Large intestine (tissue), 3 donors: Measurements from ENCODE around the gene CELA3A. TPM values are rescaled to one million over a fixed set of nuclear protein-coding genes. Genes with fewer than 3 reads are reported as not detected.
"Not testable (repeated sequence)": the region's sequence is repeated elsewhere in the genome, so short reads cannot be mapped to it uniquely, and the experiment has no call there.

Source experiments
- DNase-seq, 2 donors: peaks; one replicate each; pipeline versions ENCODE4 v3.0.0 to v3.0.0-alpha.2; 2013
- H3K27ac ChIP-seq: one replicate; pipeline ENCODE4 v1.5.1; 2013; ENCODE audit warnings: low read length
- H3K27me3 ChIP-seq: 2 replicates; pipeline ENCODE4 v1.6.1; 2013; ENCODE audit warnings: low read length; ENCODE audit not compliant: control insufficient read depth, insufficient read depth
- H3K36me3 ChIP-seq: 2 replicates; pipeline ENCODE4 v1.6.1; 2013; ENCODE audit warnings: low read length; ENCODE audit not compliant: control insufficient read depth, insufficient read depth
- H3K4me1 ChIP-seq: one replicate; pipeline ENCODE4 v1.6.1; 2013; ENCODE audit warnings: low read length; ENCODE audit not compliant: control insufficient read depth, insufficient read depth
- H3K4me3 ChIP-seq: one replicate; pipeline ENCODE4 v1.5.1; 2013; ENCODE audit warnings: low read length
- H3K9me3 ChIP-seq: one replicate; pipeline ENCODE4 v1.6.1; 2013; ENCODE audit warnings: mild to moderate bottlenecking, low read depth, low read length, moderate library complexity; ENCODE audit not compliant: control insufficient read depth
- WGBS: methylation state at CpG from one replicate; pipeline ENCODE4 v1.1.5; 2013; ENCODE audit warnings: low lambda C conversion rate; ENCODE audit not compliant: insufficient coverage; 5-methylcytosine and 5-hydroxymethylcytosine counted together
- polyA plus RNA-seq: library from polyadenylated mRNA; unstranded; fragments of 120-200 nt; gene quantifications from one replicate; pipeline ENCODE4 v1.2.1, GENCODE V29; 2013

The CELA3A gene
- polyA plus RNA-seq, 1 donor = 0.25 TPM

DNA sequence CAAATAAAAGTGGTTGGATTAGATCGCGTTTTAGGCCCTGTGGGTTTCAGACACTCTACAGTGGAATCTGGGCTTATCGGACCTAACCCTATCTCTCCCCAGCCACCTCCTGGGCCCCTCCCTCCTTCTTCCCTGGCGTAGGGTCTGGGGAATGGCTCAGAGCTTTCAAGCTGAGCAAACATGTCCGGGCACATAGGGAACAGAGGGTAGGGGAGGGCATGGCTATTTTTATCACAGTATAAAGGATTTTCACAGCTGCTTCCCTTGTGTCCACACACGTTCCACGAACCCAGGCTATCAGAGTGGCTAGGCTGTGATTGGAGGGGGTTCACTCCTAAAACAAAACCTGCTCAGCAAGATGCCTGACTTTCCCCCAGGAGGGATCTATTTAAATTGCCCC, 1.8 kb upstream of the CELA3A start:
- not testable (repeated sequence) for H3K4me1 ChIP-seq, DNase-seq, H3K9me3 ChIP-seq, H3K36me3 ChIP-seq, H3K27ac ChIP-seq, H3K4me3 ChIP-seq, H3K27me3 ChIP-seq
- WGBS = no CpG with 5 or more reads among the region's 7 CpGs

DNA sequence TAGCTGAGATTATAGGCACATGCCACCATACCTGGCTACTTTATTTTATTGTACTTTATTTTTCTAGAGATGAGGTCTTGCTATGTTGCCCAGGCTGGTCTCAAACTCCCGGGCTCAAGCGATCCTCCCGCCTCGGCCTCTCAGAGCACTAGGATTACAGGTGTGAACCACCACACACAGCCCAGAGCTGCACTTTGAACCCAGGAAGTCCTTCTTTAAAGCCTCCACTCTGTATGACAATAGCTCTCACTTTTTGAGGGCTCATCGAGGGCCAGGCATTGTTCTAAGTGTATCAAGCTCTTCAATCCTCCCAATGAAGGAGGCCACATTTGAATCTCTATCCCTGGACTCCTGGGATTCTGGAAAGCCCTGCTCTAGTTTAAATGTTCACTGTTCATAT, 1.0 kb downstream of the CELA3A start:
- not testable (repeated sequence) for H3K4me1 ChIP-seq, H3K9me3 ChIP-seq, H3K36me3 ChIP-seq, H3K4me3 ChIP-seq, DNase-seq, H3K27me3 ChIP-seq, H3K27ac ChIP-seq
- no CpG with 5 or more reads among the region's 5 CpGs for WGBS

DNA sequence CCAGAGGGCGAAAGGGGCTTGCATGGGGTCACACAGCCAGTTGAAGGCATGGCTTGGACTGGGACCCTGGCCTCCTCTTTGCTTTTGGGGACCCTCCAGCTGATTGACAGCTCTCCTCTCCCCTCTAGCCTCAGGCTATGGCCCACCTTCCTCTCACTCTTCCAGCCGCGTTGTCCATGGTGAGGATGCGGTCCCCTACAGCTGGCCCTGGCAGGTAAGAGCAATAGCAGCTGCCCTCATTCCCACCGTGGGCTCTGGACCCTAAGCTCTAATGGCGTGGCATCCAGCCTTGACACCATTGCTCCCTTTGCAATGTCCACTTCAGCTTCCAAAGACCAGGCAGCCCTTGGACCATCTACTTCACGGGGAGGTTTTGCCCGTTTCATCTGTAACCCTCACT, 1.4 kb downstream of the CELA3A start:
- WGBS = no CpG with 5 or more reads among the region's 8 CpGs
- H3K4me3 ChIP-seq = not testable (repeated sequence)

DNA sequence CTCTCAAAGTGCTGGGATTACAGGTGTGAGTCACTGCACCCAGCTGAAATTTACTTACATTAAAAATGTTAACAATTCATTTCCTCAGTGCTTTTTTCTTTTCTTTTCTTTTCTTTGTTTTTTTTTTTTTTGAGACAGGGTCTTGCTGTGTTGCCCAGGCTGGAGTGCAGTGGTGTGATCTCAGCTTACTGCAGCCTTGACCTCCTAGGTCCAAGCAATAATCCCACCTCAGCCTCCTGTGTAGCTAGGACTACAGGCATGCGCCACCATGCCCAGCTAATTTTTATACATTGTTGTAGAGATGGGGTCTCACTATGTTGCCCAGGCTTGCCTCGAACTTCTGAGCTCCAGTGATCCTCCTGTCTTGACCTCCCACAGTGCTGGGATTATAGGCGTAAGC, 2.5 kb downstream of the CELA3A start:
- no CpG with 5 or more reads among the region's 3 CpGs for WGBS
- not testable (repeated sequence) for H3K4me3 ChIP-seq, H3K27me3 ChIP-seq, DNase-seq, H3K27ac ChIP-seq, H3K36me3 ChIP-seq, H3K9me3 ChIP-seq, H3K4me1 ChIP-seq

More for the DNA sequence above, 1.4 kb downstream of the CELA3A start:
- not testable (repeated sequence) for H3K4me1 ChIP-seq, H3K27ac ChIP-seq, H3K36me3 ChIP-seq, H3K27me3 ChIP-seq, DNase-seq, H3K9me3 ChIP-seq

DNA sequence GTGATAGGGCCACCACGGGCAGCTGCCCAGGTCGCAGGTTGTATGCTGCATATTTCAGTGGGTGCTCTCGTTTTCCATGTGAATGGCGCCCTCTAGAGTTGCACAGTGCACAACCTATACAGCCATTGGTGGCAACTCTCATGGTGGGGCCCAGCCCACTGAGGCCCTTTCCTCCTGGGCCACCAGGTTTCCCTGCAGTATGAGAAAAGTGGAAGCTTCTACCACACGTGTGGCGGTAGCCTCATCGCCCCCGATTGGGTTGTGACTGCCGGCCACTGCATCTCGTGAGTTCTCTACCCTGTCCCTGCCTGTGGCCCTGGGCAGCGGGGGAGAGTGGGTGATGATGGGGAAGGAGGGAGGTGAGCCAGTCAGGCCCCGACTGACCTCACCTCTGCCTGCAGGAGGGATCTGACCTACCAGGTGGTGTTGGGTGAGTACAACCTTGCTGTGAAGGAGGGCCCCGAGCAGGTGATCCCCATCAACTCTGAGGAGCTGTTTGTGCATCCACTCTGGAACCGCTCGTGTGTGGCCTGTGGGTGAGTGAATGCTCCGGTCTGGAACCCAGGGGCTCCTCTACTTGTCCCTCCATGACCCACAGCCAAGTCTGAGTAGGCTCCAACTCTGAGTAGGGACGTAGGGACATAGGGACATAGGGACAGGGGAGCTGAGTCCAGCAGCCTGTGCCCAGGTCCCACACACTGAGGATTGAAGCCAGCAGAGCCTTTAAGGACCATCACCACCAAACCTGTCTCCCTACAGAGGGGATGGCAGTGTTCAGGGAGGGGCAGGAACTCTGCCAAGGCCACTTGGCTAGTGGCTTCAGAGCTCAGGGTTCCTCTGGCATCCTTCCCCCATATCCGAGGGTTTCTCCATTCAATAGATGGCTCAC, 4.0 kb downstream of the CELA3A start:
- H3K36me3 ChIP-seq, H3K27me3 ChIP-seq, H3K27ac ChIP-seq, H3K9me3 ChIP-seq, H3K4me3 ChIP-seq, H3K4me1 ChIP-seq, DNase-seq: not testable (repeated sequence)
- WGBS = no CpG with 5 or more reads among the region's 18 CpGs

GRCh38 chr1:22006736-22007135, 5.3 kb downstream of the CELA3A start:
- H3K4me3 ChIP-seq, H3K27me3 ChIP-seq, DNase-seq, H3K27ac ChIP-seq, H3K4me1 ChIP-seq, H3K36me3 ChIP-seq, H3K9me3 ChIP-seq: not testable (repeated sequence)
- WGBS = no CpG with 5 or more reads among the region's 13 CpGs

- not testable (repeated sequence) for H3K4me3 ChIP-seq, H3K4me1 ChIP-seq, H3K36me3 ChIP-seq, DNase-seq, H3K27me3 ChIP-seq, H3K9me3 ChIP-seq, H3K27ac ChIP-seq
- no CpG with 5 or more reads among the region's 10 CpGs for WGBS
These were observed 5.8 kb downstream of the CELA3A start for GRCh38 chr1:22007262-22007661.

DNA sequence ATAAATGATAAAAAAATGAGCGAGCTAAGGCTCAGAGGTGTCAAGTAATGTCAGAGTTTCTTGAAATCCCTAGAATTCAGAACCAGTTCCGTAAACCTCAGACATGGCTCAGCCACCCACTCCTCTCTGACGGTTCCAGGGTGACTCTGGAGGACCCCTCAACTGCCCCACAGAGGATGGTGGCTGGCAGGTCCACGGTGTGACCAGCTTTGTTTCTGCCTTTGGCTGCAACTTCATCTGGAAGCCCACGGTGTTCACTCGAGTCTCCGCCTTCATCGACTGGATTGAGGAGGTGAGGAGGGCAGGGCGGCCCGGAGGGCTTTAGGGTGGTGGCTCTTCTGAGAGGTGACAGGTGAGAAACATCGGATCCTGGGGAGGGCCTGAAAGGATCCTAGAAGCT, 8.1 kb downstream of the CELA3A start:
- H3K36me3 ChIP-seq, H3K9me3 ChIP-seq, H3K27ac ChIP-seq, H3K4me1 ChIP-seq, H3K4me3 ChIP-seq, DNase-seq, H3K27me3 ChIP-seq: not testable (repeated sequence)
- WGBS = 100% methylated on average over 1 of the region's 11 CpGs

DNA sequence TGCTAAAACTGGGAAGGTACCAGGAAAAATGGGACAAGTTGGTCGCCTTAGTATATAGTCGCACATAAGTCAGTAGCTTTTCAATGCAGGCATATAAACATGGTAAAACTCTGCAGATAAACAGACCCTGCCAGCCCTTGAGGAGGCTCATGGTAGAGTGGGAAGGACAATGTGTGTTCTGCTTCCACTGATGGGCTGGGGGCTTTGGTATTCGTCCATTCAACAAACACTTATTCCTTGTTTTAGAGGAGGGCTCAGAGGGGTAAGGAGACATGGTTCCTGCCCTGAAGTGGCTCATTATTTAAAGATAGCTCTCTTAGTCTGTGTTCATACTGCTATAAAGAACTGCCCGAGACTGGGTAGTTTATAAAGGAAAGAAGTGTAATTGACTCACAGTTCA, 11.3 kb downstream of the CELA3A start:
- WGBS = no CpG with 5 or more reads among the region's 4 CpGs
- not testable (repeated sequence) for H3K27me3 ChIP-seq, H3K36me3 ChIP-seq, H3K4me3 ChIP-seq, H3K27ac ChIP-seq, DNase-seq, H3K9me3 ChIP-seq, H3K4me1 ChIP-seq

- H3K27ac ChIP-seq, H3K27me3 ChIP-seq, H3K4me3 ChIP-seq, DNase-seq, H3K4me1 ChIP-seq, H3K9me3 ChIP-seq, H3K36me3 ChIP-seq: not testable (repeated sequence)
- WGBS = 100% methylated on average over 1 of the region's 13 CpGs
These were observed 13.2 kb downstream of the CELA3A start for GRCh38 chr1:22014575-22015206.
